HepG2 (cell line): Measurements from ENCODE around the gene RUVBL2. TPM values are rescaled to one million over a fixed set of nuclear protein-coding genes. Genes with fewer than 3 reads are reported as not detected.
"Not testable (repeated sequence)": the region's sequence is repeated elsewhere in the genome, so short reads cannot be mapped to it uniquely, and the experiment has no call there.

ENCODE experiments used
- ATAC-seq: fragments of 200-7000 bp; cut with Tn5 transposase; 3 replicates; pipeline ENCODE4 v1.9.1; 2020; ENCODE audit warnings: mild to moderate bottlenecking, moderate library complexity
- BruUV-seq: library from RNA; stranded (reverse); fragments of 400-500 nt; replicated peaks from 2 replicates; lab custom pipeline; 2021; lab: Mats Ljungman, UMichigan
- CTCF ChIA-PET: fragments of 300-600 bp; formaldehyde crosslinking; extraction: SDS; loops from one replicate; lab custom pipeline; 2021; ENCODE audit warnings: low total read pairs, inconsistent platforms, low intra/inter-chr PET ratio; lab: Yijun Ruan, JAX
- POLR2A ChIA-PET: fragments of 350-600 bp; sonication (Branson Sonifier 250); formaldehyde crosslinking; loops from one replicate; lab custom pipeline; 2020; ENCODE audit warnings: antibody characterized with exemption, inconsistent platforms; lab: Yijun Ruan, JAX
- DNase-seq: peaks from one replicate; pipeline ENCODE4 v3.0.0-alpha.2; 2015; ENCODE audit warnings: low spot score
- FAIRE-seq: peaks from 3 replicates; lab custom pipeline; 2011; peaks lifted over from hg19 to GRCh38; lab: Jason Lieb, UNC
- H2AFZ ChIP-seq: one replicate; pipeline ENCODE4 v1.6.1; 2011; ENCODE audit warnings: low read length, inconsistent platforms
- H3K27ac ChIP-seq: fragments of 300-600 bp; 3 replicates; pipeline ENCODE4 v1.8.0; 2011; ENCODE audit warnings: mixed run types, mild to moderate bottlenecking, mixed read lengths, low read length, inconsistent platforms; ENCODE audit not compliant: insufficient read depth; ENCODE audit errors: extremely low read length
- H3K27me3 ChIP-seq, 2 experiments: fragments of 200-600 bp in 1 of 2; 2 replicates in 1 of 2; 3 replicates in 1 of 2; pipeline versions ENCODE4 v1.6.0 to v1.8.0; 2011; ENCODE audit warnings: low read length in 2 of 2, mild to moderate bottlenecking in 2 of 2, moderate library complexity in 2 of 2, inconsistent platforms in 1 of 2; ENCODE audit not compliant: insufficient read depth in 2 of 2, control insufficient read depth in 1 of 2
- H3K36me3 ChIP-seq, 2 experiments: fragments of 200-600 bp in 1 of 2; replicated peaks in 1 of 2; 2 replicates in 1 of 2; 3 replicates in 1 of 2; pipeline versions ENCODE4 v1.5.1 to v1.8.0; 2011; ENCODE audit warnings: low read length in 2 of 2, inconsistent platforms in 1 of 2; ENCODE audit not compliant: insufficient read depth in 2 of 2, control insufficient read depth in 1 of 2
- H3K4me1 ChIP-seq: 2 replicates; pipeline ENCODE4 v1.5.1; 2012; ENCODE audit warnings: low read length, inconsistent platforms; ENCODE audit not compliant: insufficient read depth
- H3K4me2 ChIP-seq: 2 replicates; pipeline ENCODE4 v1.6.0; 2011; ENCODE audit warnings: low read depth, low read length, inconsistent platforms
- H3K4me3 ChIP-seq, 3 experiments: fragments of 200-600 bp in 1 of 3; sonication (generic), shearing (Covaris generic) in 1 of 3; replicated peaks in 1 of 3; 2 replicates each; pipeline ENCODE4 v1.5.1; 2011 to 2016; ENCODE audit warnings: low read length in 3 of 3, inconsistent platforms in 2 of 3, low read depth in 2 of 3, mild to moderate bottlenecking in 2 of 3, control low read depth in 1 of 3, mixed read lengths in 1 of 3; ENCODE audit not compliant: insufficient read depth in 1 of 3
- H3K79me2 ChIP-seq: one replicate; pipeline ENCODE4 v1.6.1; 2011; ENCODE audit warnings: low read length, inconsistent platforms; ENCODE audit not compliant: insufficient read depth
- H3K9ac ChIP-seq: 2 replicates; pipeline ENCODE4 v1.6.0; 2011; ENCODE audit warnings: mild to moderate bottlenecking, low read depth, low read length, inconsistent platforms; ENCODE audit not compliant: insufficient read depth
- H3K9me3 ChIP-seq: 2 replicates; pipeline ENCODE4 v1.5.1; 2012; ENCODE audit warnings: mild to moderate bottlenecking, low read length
- H4K20me1 ChIP-seq: 2 replicates; pipeline ENCODE4 v1.6.0; 2011; ENCODE audit warnings: inconsistent platforms, mild to moderate bottlenecking, low read length, moderate library complexity; ENCODE audit not compliant: insufficient read depth
- AGO1 ChIP-seq: fragments of 200-400 bp; formaldehyde crosslinking; IDR thresholded peaks from 2 replicates; pipeline ENCODE4 v1.6.1; 2017; ENCODE audit warnings: mild to moderate bottlenecking, low read depth, low read length, moderate library complexity; ENCODE audit not compliant: poor library complexity, severe bottlenecking
- AKAP8 ChIP-seq: sonication (generic); formaldehyde crosslinking; IDR thresholded peaks from 2 replicates; pipeline ENCODE4 v1.5.1; 2020; ENCODE audit warnings: mild to moderate bottlenecking, missing genetic modification reagents
- DMAP1 ChIP-seq: IDR thresholded peaks from 2 replicates; pipeline ENCODE4 v1.6.1; 2016
- GABPB1 ChIP-seq: IDR thresholded peaks from 2 replicates; pipeline ENCODE4 v1.6.1; 2016; ENCODE audit warnings: mild to moderate bottlenecking, missing genetic modification reagents, moderate library complexity, missing compliant biosample characterization
- KDM2A ChIP-seq: sonication (generic); formaldehyde crosslinking; IDR thresholded peaks from 2 replicates; pipeline ENCODE4 v1.4.0; 2020; ENCODE audit warnings: low read depth, missing genetic modification reagents, borderline replicate concordance
- ZFY ChIP-seq: sonication (generic); formaldehyde crosslinking; IDR thresholded peaks from 2 replicates; pipeline ENCODE4 v1.4.0; 2020; ENCODE audit warnings: missing genetic modification reagents
- ZNF776 ChIP-seq: sonication (generic); formaldehyde crosslinking; IDR thresholded peaks from 2 replicates; pipeline ENCODE4 v1.4.0; 2020; ENCODE audit warnings: mild to moderate bottlenecking, missing genetic modification reagents
- whole genome bisulfite sequencing: methylation state at CpG from one replicate; pipeline ENCODE4 v1.1.6; 2017; ENCODE audit warnings: low lambda C conversion rate; 5-methylcytosine and 5-hydroxymethylcytosine counted together
- in situ Hi-C: cut with HindIII; loops from 2 replicates; pipeline ENCODE4 v1.10.0; 2017; ENCODE audit warnings: low pct_unique_long_range_greater_than_20kb; ENCODE audit not compliant: extremely low pct_ligation_motif_present
- intact Hi-C: fragments of 100-400 bp; cut with micrococcal nuclease; formaldehyde crosslinking; loops from one replicate; pipeline ENCODE4 v1.10.0; 2022; ENCODE audit not compliant: unreplicated experiment
- polyA plus RNA-seq, 8 experiments: library from polyadenylated mRNA; depleted of rRNA in 3 of 8; stranded (reverse) in 7 of 8; unstranded in 1 of 8; fragments of >200 nt; fragmentation: Illumina TruSeq in 4 of 8; extraction: Trizol in 4 of 8; gene quantifications; 2 replicates each; pipeline versions ENCODE4 v1.2.1 to v1.2.3, GENCODE V29; 2011 to 2016; ENCODE audit warnings: low read depth in 4 of 8, missing spikeins in 1 of 8, mixed read lengths in 1 of 8; ENCODE audit not compliant: insufficient read depth in 1 of 8
- total RNA-seq, 5 experiments: library from RNA; depleted of rRNA; stranded (reverse); fragments of >200 nt; fragmentation: Illumina TruSeq; extraction: Trizol; gene quantifications; 2 replicates each; pipeline ENCODE4 v1.2.3, GENCODE V29; 2016; ENCODE audit warnings: low read depth in 1 of 5
- TF ChIP-seq, protein P1 (sequence below): sonication (generic); formaldehyde crosslinking; IDR thresholded peaks from 2 replicates; pipeline ENCODE4 v1.5.1; 2020; ENCODE audit warnings: mild to moderate bottlenecking, moderate library complexity, missing genetic modification reagents

The RUVBL2 gene
- total and polyA plus RNA-seq, 2 of the 13 experiments (the other 11 are each of a cell fraction or from before 2014, with no cell fraction given), result 120 to 122 TPM

GRCh38 chr19:49018388-49019241, 24.9 kb downstream of the RUVBL2 start:
- intact Hi-C loops, H2AFZ ChIP-seq, BruUV-seq, H3K9me3 ChIP-seq, FAIRE-seq, in situ Hi-C loops, CTCF ChIA-PET, DNase-seq, H4K20me1 ChIP-seq, H3K27ac ChIP-seq, H3K79me2 ChIP-seq: not testable (repeated sequence)
- H3K4me2 ChIP-seq, result peak overlapping the region; percentile 98
- 4% methylated on average over 16 of the region's 50 CpGs for WGBS
- 0 out of 2 replicates have a peak, but pooled peaks have one; percentile 32 for TF ChIP-seq AKAP8 (CRISPR knock-in tag)
- TF ChIP-seq AGO1, result peak; percentile 72
- 0 out of 2 replicates have a peak, but pooled peaks have one; percentile 37 for TF ChIP-seq ZNF776 (CRISPR knock-in tag)
- TF ChIP-seq ZFY, result 0 out of 2 replicates have a peak, but pooled peaks have one; percentile 6
- TF ChIP-seq, protein P1, sequence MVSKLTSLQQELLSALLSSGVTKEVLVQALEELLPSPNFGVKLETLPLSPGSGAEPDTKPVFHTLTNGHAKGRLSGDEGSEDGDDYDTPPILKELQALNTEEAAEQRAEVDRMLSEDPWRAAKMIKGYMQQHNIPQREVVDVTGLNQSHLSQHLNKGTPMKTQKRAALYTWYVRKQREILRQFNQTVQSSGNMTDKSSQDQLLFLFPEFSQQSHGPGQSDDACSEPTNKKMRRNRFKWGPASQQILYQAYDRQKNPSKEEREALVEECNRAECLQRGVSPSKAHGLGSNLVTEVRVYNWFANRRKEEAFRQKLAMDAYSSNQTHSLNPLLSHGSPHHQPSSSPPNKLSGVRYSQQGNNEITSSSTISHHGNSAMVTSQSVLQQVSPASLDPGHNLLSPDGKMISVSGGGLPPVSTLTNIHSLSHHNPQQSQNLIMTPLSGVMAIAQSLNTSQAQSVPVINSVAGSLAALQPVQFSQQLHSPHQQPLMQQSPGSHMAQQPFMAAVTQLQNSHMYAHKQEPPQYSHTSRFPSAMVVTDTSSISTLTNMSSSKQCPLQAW (CRISPR knock-in tag), result 0 out of 2 replicates have a peak, but pooled peaks have one; percentile 43
- TF ChIP-seq KDM2A (CRISPR knock-in tag), result peak; percentile 11; the same call in 1 of the 2 replicates
- TF ChIP-seq GABPB1, result 0 out of 2 replicates have a peak, but pooled peaks have one; percentile 17
- 0 out of 2 replicates have a peak, but pooled peaks have one; percentile 0 for TF ChIP-seq DMAP1
- POLR2A ChIA-PET, result interaction anchor here (0.8 to 2.9 kb wide), 4 partner anchors 13 to 107 kb away, joined by 3 to 21 read pairs (median 4); partner anchors contain the start of genes GYS1 and RUVBL2
- H3K4me1 ChIP-seq, result peaks cover 27% of the 10 kb centered on the region
- peaks cover 0 to 25% of the 10 kb centered on the region in 2 experiments; a peak in 3 of 5 replicates for H3K27me3 ChIP-seq
- H3K4me3 ChIP-seq, result peak overlapping the region; percentile 37 to 63 (median 53)
- peak; percentile 45 for ATAC-seq
- peaks cover 4 to 19% of the 10 kb centered on the region in 2 experiments; a peak in 4 of 5 replicates for H3K36me3 ChIP-seq
- H3K9ac ChIP-seq, result peak overlapping the region; percentile 54; the same call in 1 of the 2 replicates
